ENCODE measurements around the gene TMC5. TPM values are rescaled to one million over a fixed set of nuclear protein-coding genes. Genes with fewer than 3 reads are reported as not detected.

TMC5 gene
- total and polyA plus RNA-seq, 2 of the 4 experiments (the other 2 are of a cell fraction), result not detected

DNA sequence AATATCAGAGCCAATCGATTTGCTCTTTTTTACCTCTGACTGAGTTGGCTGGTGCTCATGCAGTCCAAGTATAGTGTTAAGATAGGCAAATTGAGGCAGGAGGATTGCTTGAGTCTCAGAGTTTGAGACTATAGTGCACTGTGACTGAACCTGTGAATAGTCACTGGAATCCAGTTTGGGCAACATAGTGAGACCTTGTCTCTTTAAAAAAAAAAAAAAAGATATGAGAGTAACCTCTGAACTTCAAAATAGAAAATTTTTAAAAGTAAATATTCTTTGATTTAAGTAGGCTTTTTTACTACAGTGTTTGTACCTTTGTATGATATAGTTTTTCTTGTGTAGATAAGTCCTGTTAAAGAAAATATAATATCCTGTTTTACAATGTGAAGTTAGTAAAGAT lies 109.5 kb downstream of the TMC5 start:
- peaks cover 3% of the 10 kb centered on the region; the same call in 1 of the 2 replicates for H3K36me3 ChIP-seq (ENCODE audit: control insufficient read depth, insufficient read depth, low read length)
- H2BK20ac ChIP-seq (ENCODE audit: low read depth, low read length), result no peak overlapping the region
- H3K14ac ChIP-seq (replicated peaks; ENCODE audit: low read depth, low read length), result no peak overlapping the region
- H4K5ac ChIP-seq (ENCODE audit: low read depth, low read length), result no peak overlapping the region
- H4K91ac ChIP-seq (ENCODE audit: insufficient read depth, low read depth, low read length), result no peak overlapping the region
- H3K18ac ChIP-seq (ENCODE audit: low read depth, low read length), result no peak overlapping the region
- intact Hi-C loops (cut with micrococcal nuclease) (no loop called here), dilution Hi-C loops (cut with HindIII; ENCODE audit: low sequenced_read_pairs, unreplicated experiment) (no loop called here), in situ Hi-C loops (cut with MboI; ENCODE audit: low sequenced_read_pairs) (no loop called here)
- no peak overlapping the region for H3K4me3 ChIP-seq (ENCODE audit: insufficient read depth, low read depth, low read length)
- H3K27ac ChIP-seq (ENCODE audit: insufficient read depth, low read length), result no peak overlapping the region
- H2AFZ ChIP-seq (replicated peaks; ENCODE audit: low read length, poor library complexity), result no peak overlapping the region
- no CpG with 5 or more reads among the region's 1 CpG for WGBS, 2 experiments (ENCODE audit: extremely low coverage in 2 of 2, insufficient read length in 1 of 2)
- no peaks in the 10 kb centered on the region for H3K27me3 ChIP-seq (ENCODE audit: control insufficient read depth, insufficient read depth, low read length)
- H3K9me3 ChIP-seq (ENCODE audit: control insufficient read depth, insufficient read depth, low read length), result no peaks in the 10 kb centered on the region
- ChIA-PET POLR2A (ENCODE audit: unreplicated experiment) (no interaction called here), CTCF (interaction anchor here (0.6 to 0.8 kb wide), 2 partner anchors 9 to 1640 kb away, joined by 3 to 4 read pairs; no protein-coding TSS in a partner anchor)
- H3K4ac ChIP-seq (ENCODE audit: low read depth, low read length), result no peak overlapping the region
- H2BK120ac ChIP-seq (ENCODE audit: low read depth, low read length), result no peak overlapping the region
- no peaks in the 10 kb centered on the region for H4K20me1 ChIP-seq (ENCODE audit: insufficient read depth, low read length)
- peaks cover 18 to 33% of the 10 kb centered on the region in 2 experiments for H3K79me1 ChIP-seq (ENCODE audit: low read depth in 1 of 2, low read length in 2 of 2)
- ATAC-seq (ENCODE audit: low read depth), result no peak
- no peak overlapping the region for H3K56ac ChIP-seq (ENCODE audit: extremely low read depth, insufficient read depth, low read length)
- H3K9ac ChIP-seq (ENCODE audit: low read depth, low read length), result no peak overlapping the region
- 0 out of 2 replicates have a peak, but pooled peaks cover under 1% of the 10 kb centered on the region for H3K4me1 ChIP-seq (ENCODE audit: control insufficient read depth, insufficient read depth, low read length)
- H2AK5ac ChIP-seq (ENCODE audit: low read depth, low read length), result no peak overlapping the region
- no peak overlapping the region for H4K8ac ChIP-seq (ENCODE audit: low read depth in 2 of 2, low read length in 2 of 2)
- H2BK15ac ChIP-seq (ENCODE audit: low read depth, low read length), result no peak overlapping the region
- BruUV-seq (replicated peaks), result no TSS peak
- H3K9me1 ChIP-seq (ENCODE audit: insufficient read depth, low read length), result peaks cover 2% of the 10 kb centered on the region
- H3K23ac ChIP-seq (ENCODE audit: low read depth, low read length), result peak overlapping the region; percentile 68; the same call in 1 of the 2 replicates
- no peak overlapping the region for H2BK5ac ChIP-seq (ENCODE audit: low read depth, low read length, poor library complexity, severe bottlenecking)
- TF ChIP-seq POLR2A (IDR thresholded peaks at IDR 0.05; ENCODE audit: low read depth, low read length), result no peak
- no peak for TF ChIP-seq BHLHE40 (IDR thresholded peaks at IDR 0.05; ENCODE audit: low read depth, low read length)
- no peak for TF ChIP-seq CHD1 (IDR thresholded peaks at IDR 0.05; ENCODE audit: low read depth, low read length)
- no peak for TF ChIP-seq RFX5 (IDR thresholded peaks at IDR 0.05; ENCODE audit: low read depth, low read length)
- no peak for TF ChIP-seq MAZ (IDR thresholded peaks at IDR 0.05; ENCODE audit: borderline replicate concordance, low read depth, low read length)
- no peak for TF ChIP-seq RCOR1 (IDR thresholded peaks at IDR 0.05; ENCODE audit: insufficient replicate concordance, low read length)
- TF ChIP-seq RAD21 (IDR thresholded peaks at IDR 0.05; ENCODE audit: low read length), result no peak
- TF ChIP-seq, protein P1, sequence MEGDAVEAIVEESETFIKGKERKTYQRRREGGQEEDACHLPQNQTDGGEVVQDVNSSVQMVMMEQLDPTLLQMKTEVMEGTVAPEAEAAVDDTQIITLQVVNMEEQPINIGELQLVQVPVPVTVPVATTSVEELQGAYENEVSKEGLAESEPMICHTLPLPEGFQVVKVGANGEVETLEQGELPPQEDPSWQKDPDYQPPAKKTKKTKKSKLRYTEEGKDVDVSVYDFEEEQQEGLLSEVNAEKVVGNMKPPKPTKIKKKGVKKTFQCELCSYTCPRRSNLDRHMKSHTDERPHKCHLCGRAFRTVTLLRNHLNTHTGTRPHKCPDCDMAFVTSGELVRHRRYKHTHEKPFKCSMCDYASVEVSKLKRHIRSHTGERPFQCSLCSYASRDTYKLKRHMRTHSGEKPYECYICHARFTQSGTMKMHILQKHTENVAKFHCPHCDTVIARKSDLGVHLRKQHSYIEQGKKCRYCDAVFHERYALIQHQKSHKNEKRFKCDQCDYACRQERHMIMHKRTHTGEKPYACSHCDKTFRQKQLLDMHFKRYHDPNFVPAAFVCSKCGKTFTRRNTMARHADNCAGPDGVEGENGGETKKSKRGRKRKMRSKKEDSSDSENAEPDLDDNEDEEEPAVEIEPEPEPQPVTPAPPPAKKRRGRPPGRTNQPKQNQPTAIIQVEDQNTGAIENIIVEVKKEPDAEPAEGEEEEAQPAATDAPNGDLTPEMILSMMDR (conservative IDR thresholded peaks at IDR 0.05; ENCODE audit: low read depth, low read length), result no peak
- no peak for TF ChIP-seq ELK1 (IDR thresholded peaks at IDR 0.05; ENCODE audit: borderline replicate concordance, low read depth, low read length)
- no peak for TF ChIP-seq CEBPB (IDR thresholded peaks at IDR 0.05; ENCODE audit: low read depth, low read length)
- no peak for TF ChIP-seq NFE2L2 (IDR thresholded peaks at IDR 0.05; ENCODE audit: low read depth, low read length)
- no peak for TF ChIP-seq FOS (IDR thresholded peaks at IDR 0.05; ENCODE audit: low read depth, low read length)
- no peak overlapping the region for H2AK9ac ChIP-seq (replicated peaks; ENCODE audit: low read depth, low read length, poor library complexity)
- no peak for DNase-seq
- no peak overlapping the region for H3K4me2 ChIP-seq (ENCODE audit: low read depth, low read length)

Data from IMR-90 (cell line).